Transverse colon (tissue), 3 donors: ENCODE measurements around the gene CAMTA1.

Experiments used
- POLR2A ChIP-seq: fragments of 450-650 bp; IDR thresholded peaks from one replicate; pipeline ENCODE4 v1.6.1; 2016; ENCODE audit warnings: antibody characterized with exemption, mild to moderate bottlenecking, moderate library complexity
- POLR2AphosphoS5 ChIP-seq, 3 donors: sonication (generic); formaldehyde crosslinking; IDR thresholded peaks; one replicate each; pipeline ENCODE4 v1.6.1; 2016; ENCODE audit warnings: antibody characterized with exemption in 3 of 3

DNA sequence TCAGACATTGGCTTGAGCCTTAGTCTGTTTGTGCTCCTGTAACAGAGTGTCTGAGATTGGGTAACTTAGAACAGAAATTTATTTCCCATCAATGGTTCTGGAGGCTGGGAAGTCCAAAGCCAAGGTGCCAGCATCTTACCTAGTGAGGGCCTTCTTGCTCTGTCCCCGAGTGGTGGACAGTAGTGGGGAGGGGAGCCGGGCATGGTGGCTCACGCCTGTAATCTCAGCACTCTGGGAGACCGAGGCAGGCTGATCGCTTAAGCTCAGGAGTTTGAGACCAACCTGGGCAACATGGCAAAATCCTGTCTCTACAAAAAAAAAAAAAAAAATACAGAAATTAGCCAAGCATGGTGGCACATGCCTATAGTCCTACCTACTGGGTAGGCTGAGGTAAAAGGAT, 649.3 kb downstream of the CAMTA1 start:
- TF ChIP-seq POLR2A (no peak), POLR2AphosphoS5 (IDR thresholded peaks at IDR 0.05) (no peak)
